ENCODE measurements around the gene WNT2B. TPM values are rescaled to one million over a fixed set of nuclear protein-coding genes. Genes with fewer than 3 reads are reported as not detected.

WNT2B gene
- total RNA-seq, 1 experiment from 2014 or later = 0.68 TPM

GRCh38 chr1:112502826-112503225, 5.9 kb upstream of the WNT2B start:
- Histone ChIP-seq H2AFZ (ENCODE audit: low read length) (no peak overlapping the region), H2BK120ac (ENCODE audit: low read depth, low read length, poor library complexity, severe bottlenecking) (no peak overlapping the region), H2BK15ac (ENCODE audit: low read depth, low read length) (no peak overlapping the region), H4K5ac (ENCODE audit: insufficient read length, low read depth, low read length) (no peak overlapping the region), H3K27me3 (ENCODE audit: insufficient read depth, low read length) (peaks cover 34% of the 10 kb centered on the region), H3K18ac (ENCODE audit: insufficient read length, low read depth, low read length) (no peak overlapping the region), H2BK12ac (ENCODE audit: insufficient read length, low read depth, low read length) (no peak overlapping the region), H3K14ac (ENCODE audit: insufficient read depth, low read length) (no peak overlapping the region), H3K23ac (ENCODE audit: insufficient read length, low read depth, low read length) (no peak overlapping the region), H3T11ph (ENCODE audit: low read length) (no peak overlapping the region), H2AK5ac (ENCODE audit: insufficient read length, low read length) (no peak overlapping the region), H3K4ac (ENCODE audit: low read depth, low read length) (no peak overlapping the region), H3K79me2 (ENCODE audit: insufficient read depth, low read length) (no peaks in the 10 kb centered on the region), H4K91ac (ENCODE audit: insufficient read length, low read depth, low read length) (no peak overlapping the region), H4K20me1 (ENCODE audit: control insufficient read depth, insufficient read depth, insufficient read length) (no peaks in the 10 kb centered on the region), H4K8ac (replicated peaks; ENCODE audit: insufficient read length, low read depth, low read length) (no peak overlapping the region), H3K4me1 (ENCODE audit: insufficient read depth, low read length) (no peaks in the 10 kb centered on the region), H3K9me3 (ENCODE audit: control insufficient read depth, low read depth, low read length) (no peaks in the 10 kb centered on the region), H3K27ac (ENCODE audit: insufficient read length, low read depth, low read length) (no peak overlapping the region), H3K56ac (ENCODE audit: insufficient read length, low read depth, low read length) (no peak overlapping the region), H3K9ac (ENCODE audit: extremely low read depth, insufficient read length, low read length) (no peak overlapping the region), H2BK5ac (ENCODE audit: insufficient read length, low read length) (no peak overlapping the region), H3K4me2 (ENCODE audit: insufficient read depth, insufficient read length, low read length) (peak overlapping the region; percentile 77), H3K23me2 (ENCODE audit: insufficient read length, low read depth, low read length, poor library complexity, severe bottlenecking) (peaks cover 14% of the 10 kb centered on the region), H3K79me1 (ENCODE audit: insufficient read depth, low read depth, low read length, poor library complexity, severe bottlenecking) (no peaks in the 10 kb centered on the region), H2BK20ac (ENCODE audit: low read depth, low read length, poor library complexity, severe bottlenecking) (no peak overlapping the region)
- WGBS (ENCODE audit: extremely low coverage, insufficient read length, low lambda C conversion rate) = no CpG with 5 or more reads among the region's 2 CpGs
- H3K4me1 Mint-ChIP-seq = peaks cover 16 to 43% of the 10 kb centered on the region in 2 experiments
- no peaks in the 10 kb centered on the region; a peak in 1 of 5 replicates for H3K9me3 Mint-ChIP-seq
- peak overlapping the region; percentile 57 to 78 for H3K4me3 Mint-ChIP-seq
- no peak for TF ChIP-seq CTCF (conservative IDR thresholded peaks at IDR 0.05)
- peaks cover 93% of the 10 kb centered on the region for H3K27me3 Mint-ChIP-seq (ENCODE audit: low read depth)
- H3K27ac Mint-ChIP-seq = no peak overlapping the region
- DNase-seq = no peak
- H3K36me3 Mint-ChIP-seq (ENCODE audit: insufficient read depth in 1 of 3, low read depth in 3 of 3) = no peaks in the 10 kb centered on the region
